Sigmoid colon (tissue), 4 donors: ENCODE measurements around the gene ARG2.

Source experiments
- CTCF ChIP-seq, 4 experiments: fragments of 450-650 bp in 3 of 4; fragments of 200-600 bp in 1 of 4; IDR thresholded peaks; one replicate each; pipeline ENCODE4 v1.5.1; 2016 to 2019; ENCODE audit warnings: antibody characterized with exemption in 4 of 4, mild to moderate bottlenecking in 3 of 4, moderate library complexity in 2 of 4
- POLR2A ChIP-seq, 2 donors: fragments of 450-650 bp; IDR thresholded peaks; one replicate each; pipeline ENCODE4 v1.6.1; 2016; ENCODE audit warnings: antibody characterized with exemption in 2 of 2, mild to moderate bottlenecking in 2 of 2, moderate library complexity in 2 of 2
- POLR2AphosphoS5 ChIP-seq, 4 donors: sonication (generic); formaldehyde crosslinking; IDR thresholded peaks; one replicate each; pipeline ENCODE4 v1.6.1; 2017; ENCODE audit warnings: antibody characterized with exemption in 4 of 4

- no peak for TF ChIP-seq CTCF (IDR thresholded peaks at IDR 0.05)
- TF ChIP-seq POLR2AphosphoS5 (IDR thresholded peaks at IDR 0.05) = no peak
- no peak for TF ChIP-seq POLR2A (IDR thresholded peaks at IDR 0.05)
Measured at GRCh38 chr14:67690011-67690410, 70.3 kb downstream of the ARG2 start.
